Naive thymus-derived CD4-positive, alpha-beta T cell (primary cell): ENCODE results near the gene RAB1B. TPM values are rescaled to one million over a fixed set of nuclear protein-coding genes. Genes with fewer than 3 reads are reported as not detected.

Source experiments
- ATAC-seq: fragments of 150-1000 bp; cut with Tn5 transposase; 2 replicates; pipeline ENCODE4 v1.10.0; 2021; ENCODE audit warnings: mild to moderate bottlenecking, moderate library complexity
- CTCF ChIA-PET: fragments of 350-600 bp; sonication (Branson Sonifier 250); formaldehyde crosslinking; loops from one replicate; lab custom pipeline; 2021; ENCODE audit warnings: antibody characterized with exemption; lab: Charles Lee
- POLR2A ChIA-PET: fragments of 350-600 bp; sonication (Branson Sonifier 250); formaldehyde crosslinking; loops from one replicate; lab custom pipeline; 2021; ENCODE audit warnings: antibody characterized with exemption, inconsistent platforms; lab: Charles Lee
- DNase-seq, 9 donors: peaks; one replicate each; pipeline versions ENCODE4 v3.0.0 to v3.0.0-alpha.2; 2020 to 2022; ENCODE audit warnings: mixed read lengths in 1 of 9
- H3K27ac ChIP-seq: one replicate; pipeline ENCODE4 v1.7.0; 2013; ENCODE audit warnings: mild to moderate bottlenecking, low read depth, low read length, moderate library complexity
- H3K27me3 ChIP-seq, 2 donors: one replicate each; pipeline ENCODE4 v1.7.0; 2013; ENCODE audit warnings: low read length in 2 of 2, mild to moderate bottlenecking in 2 of 2, moderate library complexity in 2 of 2; ENCODE audit not compliant: control insufficient read depth in 2 of 2, insufficient read depth in 2 of 2
- H3K36me3 ChIP-seq, 3 experiments: 1 replicate in 2 of 3; 2 replicates in 1 of 3; pipeline ENCODE4 v1.7.0; 2013; ENCODE audit warnings: low read length in 3 of 3, mild to moderate bottlenecking in 3 of 3, moderate library complexity in 1 of 3; ENCODE audit not compliant: insufficient read depth in 3 of 3, control insufficient read depth in 2 of 3
- H3K4me1 ChIP-seq, 2 donors: one replicate each; pipeline ENCODE4 v1.7.0; 2013; ENCODE audit warnings: low read length in 2 of 2, mild to moderate bottlenecking in 2 of 2, moderate library complexity in 1 of 2; ENCODE audit not compliant: control insufficient read depth in 2 of 2, insufficient read depth in 2 of 2
- H3K4me3 ChIP-seq: 2 replicates; pipeline ENCODE4 v1.7.0; 2013; ENCODE audit warnings: mild to moderate bottlenecking, low read length
- H3K9me3 ChIP-seq, 3 experiments: 1 replicate in 2 of 3; 2 replicates in 1 of 3; pipeline ENCODE4 v1.7.0; 2013; ENCODE audit warnings: low read length in 3 of 3; ENCODE audit not compliant: control insufficient read depth in 2 of 3
- H3K27ac Mint-ChIP-seq, 9 donors: one replicate each; pipeline ENCODE4 v1.8.0; 2020 to 2022; ENCODE audit warnings: mixed read lengths in 9 of 9, mild to moderate bottlenecking in 8 of 9, moderate library complexity in 5 of 9, inconsistent platforms in 2 of 9
- H3K27me3 Mint-ChIP-seq, 5 donors: one replicate each; pipeline ENCODE4 v1.8.0; 2021 to 2022; ENCODE audit warnings: mixed read lengths in 5 of 5, mild to moderate bottlenecking in 1 of 5
- H3K36me3 Mint-ChIP-seq, 5 donors: one replicate each; pipeline ENCODE4 v1.8.0; 2020 to 2022; ENCODE audit warnings: mixed read lengths in 5 of 5, mild to moderate bottlenecking in 3 of 5, inconsistent platforms in 1 of 5
- H3K4me1 Mint-ChIP-seq, 7 donors: one replicate each; pipeline ENCODE4 v1.8.0; 2020 to 2022; ENCODE audit warnings: mixed read lengths in 7 of 7, mild to moderate bottlenecking in 3 of 7, inconsistent platforms in 1 of 7
- H3K4me3 Mint-ChIP-seq, 10 donors: one replicate each; pipeline ENCODE4 v1.8.0; 2020 to 2022; ENCODE audit warnings: mild to moderate bottlenecking in 10 of 10, mixed read lengths in 10 of 10, moderate library complexity in 6 of 10, inconsistent platforms in 2 of 10
- H3K9me3 Mint-ChIP-seq, 11 donors: one replicate each; pipeline ENCODE4 v1.8.0; 2020 to 2022; ENCODE audit warnings: mixed read lengths in 11 of 11, mild to moderate bottlenecking in 4 of 11, inconsistent platforms in 1 of 11, moderate library complexity in 1 of 11
- intact Hi-C, 2 donors: fragments of 100-400 bp; cut with micrococcal nuclease; formaldehyde crosslinking; loops; one replicate each; pipeline ENCODE4 v1.15.1; 2023
- polyA plus RNA-seq, 2 donors: library from polyadenylated mRNA; unstranded; fragments of 300-500 nt; fragmentation: Illumina TruSeq; gene quantifications; one replicate each; pipeline ENCODE4 v1.2.3, GENCODE V29; 2021
- total RNA-seq, 6 experiments: library from RNA in 5 of 6; stranded (reverse) in 5 of 6; gene quantifications; 1 replicate in 5 of 6; 2 replicates in 1 of 6; pipeline ENCODE4 v1.2.3 and lab custom pipeline; 2021 to 2026

The RAB1B gene
- total and polyA plus RNA-seq, 7 experiments from 2014 or later, result 11.3 to 151 (median 64.8) TPM

DNA sequence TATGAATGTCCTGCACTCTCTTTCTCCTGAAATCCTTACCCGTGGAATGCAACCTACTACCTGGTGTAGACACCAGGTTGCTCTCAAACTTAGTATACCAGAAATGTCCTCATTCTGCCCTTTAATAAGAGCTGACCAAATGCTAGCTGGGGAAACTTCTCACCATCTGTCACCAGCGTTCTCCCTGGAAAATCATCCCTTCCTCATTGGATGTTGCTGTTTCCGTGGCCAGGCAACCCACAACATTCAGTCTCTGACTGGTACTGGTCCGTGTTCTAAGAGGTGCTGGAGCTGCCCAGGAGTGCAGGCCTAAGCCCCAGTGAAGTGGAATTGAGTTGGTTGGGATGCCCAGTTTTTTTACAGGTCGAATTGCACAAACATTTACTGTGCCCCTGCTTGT, 40.7 kb upstream of the RAB1B start:
- DNase-seq (no peak), ATAC-seq (no peak)
- ChIA-PET CTCF (interaction anchor here (0.7 to 1.2 kb wide), 2 partner anchors 31 to 668 kb away, joined by 3 read pairs; no protein-coding TSS in a partner anchor), POLR2A (no interaction called here)
- no peaks in the 10 kb centered on the region for H3K27me3 Mint-ChIP-seq
- intact Hi-C loops, result no loop called here
- Histone ChIP-seq H3K4me3 (no peak overlapping the region), H3K27ac (no peak overlapping the region), H3K9me3 (no peaks in the 10 kb centered on the region), H3K27me3 (no peaks in the 10 kb centered on the region), H3K36me3 (peaks cover 16 to 85% (median 37%) of the 10 kb centered on the region in 3 experiments), H3K4me1 (peaks cover 0 to under 1% of the 10 kb centered on the region in 2 donors)
- peaks cover 0 to 7% (median 3%) of the 10 kb centered on the region in 7 donors for H3K4me1 Mint-ChIP-seq
- peaks cover 0 to 40% (median 18%) of the 10 kb centered on the region in 5 donors for H3K36me3 Mint-ChIP-seq
- H3K4me3 Mint-ChIP-seq, result no peak overlapping the region
- peak overlapping the region in 2 of 9 donors; percentile 11 to 26 for H3K27ac Mint-ChIP-seq
- H3K9me3 Mint-ChIP-seq, result peaks cover 0 to 1% (median 0%) of the 10 kb centered on the region in 11 donors

DNA sequence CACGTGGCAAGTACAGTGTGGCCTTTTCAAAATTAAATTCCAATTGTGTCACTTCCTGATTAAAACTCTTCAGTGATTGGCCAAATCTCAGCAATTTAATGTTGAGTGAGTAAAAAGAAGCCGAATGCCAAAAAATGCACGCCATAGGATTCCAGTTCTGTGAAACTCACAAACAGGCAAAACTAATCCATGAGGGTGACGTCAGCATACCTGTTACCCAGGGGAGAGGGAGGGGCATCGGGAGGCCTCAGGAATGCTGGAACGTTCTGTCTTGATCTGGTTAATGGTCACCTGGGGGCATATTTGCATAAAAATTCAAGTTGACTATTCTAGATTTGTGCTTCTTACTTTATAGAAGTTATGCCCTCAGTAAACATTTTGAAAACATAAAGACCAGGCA, 39.9 kb upstream of the RAB1B start:
- no peaks in the 10 kb centered on the region for H3K27me3 ChIP-seq
- ATAC-seq (no peak), DNase-seq (no peak)
- intact Hi-C loops, result no loop called here
- peaks cover 22 to 90% (median 43%) of the 10 kb centered on the region in 3 experiments for H3K36me3 ChIP-seq
- POLR2A ChIA-PET, result no interaction called here
- no peaks in the 10 kb centered on the region for H3K4me1 ChIP-seq
- Mint-ChIP-seq H3K4me3 (no peak overlapping the region), H3K27ac (peak overlapping the region in 2 of 9 donors; percentile 70 to 78), H3K4me1 (peaks cover 0 to 3% (median 0%) of the 10 kb centered on the region in 7 donors), H3K36me3 (peaks cover 0 to 48% (median 22%) of the 10 kb centered on the region in 5 donors), H3K9me3 (peaks cover 0 to 6% (median 0%) of the 10 kb centered on the region in 11 donors), H3K27me3 (no peaks in the 10 kb centered on the region)
- CTCF ChIA-PET, result interaction anchor here (1.2 kb wide), 1 partner anchor 30 kb away, joined by 3 read pairs; no protein-coding TSS in a partner anchor
- no peaks in the 10 kb centered on the region for H3K9me3 ChIP-seq
- H3K27ac ChIP-seq, result no peak overlapping the region
- no peak overlapping the region for H3K4me3 ChIP-seq

DNA sequence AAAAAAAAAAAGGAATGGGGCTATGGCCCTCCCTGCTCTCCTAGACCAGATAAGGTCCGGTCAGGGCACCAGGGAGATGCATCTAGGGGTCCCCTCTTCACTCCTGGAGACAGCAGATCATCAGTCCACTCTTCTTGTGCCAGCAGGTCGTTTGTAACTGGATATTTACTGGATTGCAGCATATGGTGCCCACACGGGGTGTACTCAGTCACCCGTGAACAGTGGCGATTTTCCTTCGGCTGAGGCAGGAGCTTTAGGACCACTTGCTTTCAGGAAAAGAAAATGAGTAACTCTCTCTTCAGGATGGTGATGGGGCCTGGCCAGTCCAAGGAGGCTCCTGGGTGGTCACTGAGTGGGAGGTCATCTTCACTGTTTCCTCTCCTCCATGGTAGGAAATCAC, 38.3 kb upstream of the RAB1B start:
- no peak for ATAC-seq

DNA sequence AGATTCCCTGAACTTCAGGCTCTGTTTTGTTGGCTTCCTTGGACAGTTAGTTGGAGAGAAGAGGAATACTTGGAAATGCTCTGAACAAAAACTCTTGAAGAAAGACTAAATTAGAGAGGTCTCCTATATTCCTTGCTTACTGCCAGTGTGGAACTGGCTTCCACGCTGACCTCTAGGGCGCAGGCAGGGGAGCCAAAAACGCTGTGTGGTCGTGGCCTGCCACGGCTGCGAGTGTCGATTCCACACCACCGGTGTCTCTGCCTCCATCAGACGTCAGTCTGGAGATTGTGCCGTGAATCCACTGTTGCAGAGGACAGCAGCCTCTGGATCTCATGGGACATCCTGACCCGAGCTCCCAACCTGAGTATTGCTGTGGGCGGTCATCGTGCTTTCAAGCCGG, 37.5 kb upstream of the RAB1B start:
- Histone ChIP-seq H3K36me3 (peaks cover 22 to 94% (median 58%) of the 10 kb centered on the region in 3 experiments), H3K27ac (no peak overlapping the region), H3K9me3 (no peaks in the 10 kb centered on the region), H3K4me1 (no peaks in the 10 kb centered on the region), H3K27me3 (no peaks in the 10 kb centered on the region), H3K4me3 (no peak overlapping the region)
- POLR2A ChIA-PET, result interaction anchor here (1.0 kb wide), 1 partner anchor 58 kb away, joined by 3 read pairs; the partner anchor contains the start of gene YIF1A
- no peaks in the 10 kb centered on the region for H3K27me3 Mint-ChIP-seq
- peaks cover 8 to 64% (median 30%) of the 10 kb centered on the region in 5 donors for H3K36me3 Mint-ChIP-seq
- H3K9me3 Mint-ChIP-seq, result peaks cover 0 to 7% (median 0%) of the 10 kb centered on the region in 11 donors
- peaks cover 0 to 5% (median 0%) of the 10 kb centered on the region in 7 donors for H3K4me1 Mint-ChIP-seq
- CTCF ChIA-PET, result interaction anchor here (1.5 kb wide), 1 partner anchor 8 kb away, joined by 5 read pairs; no protein-coding TSS in a partner anchor
- ATAC-seq, result no peak
- H3K4me3 Mint-ChIP-seq, result no peak overlapping the region
- no peak overlapping the region for H3K27ac Mint-ChIP-seq
- DNase-seq, result no peak
- intact Hi-C loops, result no loop called here

More for the DNA sequence above, 38.3 kb upstream of the RAB1B start:
- Mint-ChIP-seq H3K36me3 (peaks cover under 1 to 57% (median 26%) of the 10 kb centered on the region in 5 donors), H3K9me3 (peaks cover 0 to 7% (median 0%) of the 10 kb centered on the region in 11 donors), H3K4me3 (no peak overlapping the region), H3K27ac (peak overlapping the region in 2 of 9 donors; percentile 62 to 75), H3K4me1 (peaks cover 0 to 3% (median 0%) of the 10 kb centered on the region in 7 donors), H3K27me3 (no peaks in the 10 kb centered on the region)
- Histone ChIP-seq H3K4me3 (no peak overlapping the region), H3K4me1 (no peaks in the 10 kb centered on the region), H3K27me3 (no peaks in the 10 kb centered on the region), H3K27ac (no peak overlapping the region), H3K36me3 (peaks cover 22 to 91% (median 52%) of the 10 kb centered on the region in 3 experiments), H3K9me3 (no peaks in the 10 kb centered on the region)
- intact Hi-C loops, result no loop called here
- DNase-seq, result no peak
- ChIA-PET POLR2A (interaction anchor here (1.0 kb wide), 1 partner anchor 9 kb away, joined by 3 read pairs; no protein-coding TSS in a partner anchor), CTCF (interaction anchor here (1.5 kb wide), 1 partner anchor 8 kb away, joined by 5 read pairs; no protein-coding TSS in a partner anchor)

DNA sequence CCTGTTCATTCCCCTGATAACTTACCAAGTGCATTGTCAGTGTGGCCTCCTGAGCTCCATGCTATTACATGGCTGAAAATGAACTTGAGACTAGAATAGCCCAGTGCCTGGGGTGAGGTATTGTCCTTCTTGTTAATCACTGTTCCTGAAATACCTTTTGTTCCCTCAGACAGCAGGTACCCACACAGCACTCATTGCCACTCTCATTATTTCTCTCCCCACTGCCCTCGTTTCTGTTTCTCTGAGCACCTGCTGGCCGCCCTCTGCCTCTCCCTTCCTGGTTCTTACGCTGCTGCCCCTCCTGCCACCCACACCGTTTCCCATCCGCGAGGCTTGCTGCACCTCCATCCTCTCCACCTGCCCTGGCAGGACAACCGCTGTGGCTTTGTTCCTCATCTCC, 36.9 kb upstream of the RAB1B start:
- H3K27me3 ChIP-seq, result no peaks in the 10 kb centered on the region
- Mint-ChIP-seq H3K4me1 (peaks cover 0 to 5% (median 0%) of the 10 kb centered on the region in 7 donors), H3K9me3 (peaks cover 0 to 7% (median 0%) of the 10 kb centered on the region in 11 donors), H3K27me3 (no peaks in the 10 kb centered on the region), H3K27ac (peak overlapping the region in 5 of 9 donors; percentile 16 to 80 (median 59)), H3K36me3 (peaks cover 8 to 64% (median 30%) of the 10 kb centered on the region in 5 donors), H3K4me3 (no peak overlapping the region)
- intact Hi-C loops, result no loop called here
- DNase-seq (no peak), ATAC-seq (no peak)
- POLR2A ChIA-PET, result interaction anchor here (1.0 kb wide), 1 partner anchor 58 kb away, joined by 3 read pairs; the partner anchor contains the start of gene YIF1A
- no peak overlapping the region for H3K4me3 ChIP-seq
- H3K9me3 ChIP-seq, result no peaks in the 10 kb centered on the region
- CTCF ChIA-PET, result interaction anchor here (1.5 kb wide), 1 partner anchor 9 kb away, joined by 5 read pairs; no protein-coding TSS in a partner anchor
- no peaks in the 10 kb centered on the region for H3K4me1 ChIP-seq
- H3K27ac ChIP-seq, result no peak overlapping the region
- peaks cover 22 to 94% (median 58%) of the 10 kb centered on the region in 3 experiments for H3K36me3 ChIP-seq

DNA sequence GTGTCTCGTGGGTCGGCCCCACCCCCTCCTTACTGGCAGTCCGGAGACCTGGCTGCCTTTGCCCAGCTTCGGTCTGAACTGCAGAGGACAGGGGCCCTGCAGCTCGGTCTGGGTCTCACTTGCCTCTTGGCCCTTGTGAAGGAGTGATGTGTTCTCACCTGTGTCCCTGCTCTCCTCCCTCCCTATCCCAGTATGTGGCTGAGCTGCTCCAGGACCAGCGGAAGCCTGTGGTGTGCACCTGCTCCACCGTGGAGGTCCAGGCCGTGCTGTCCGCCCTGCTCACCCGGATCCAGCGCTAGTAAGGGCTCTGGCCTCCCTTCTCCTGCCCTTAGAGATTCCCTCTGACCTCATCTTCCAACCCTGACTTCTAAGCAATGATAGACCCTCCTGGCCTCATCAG, 35.7 kb upstream of the RAB1B start:
- H3K36me3 Mint-ChIP-seq, result peaks cover 8 to 62% (median 30%) of the 10 kb centered on the region in 5 donors
- peaks cover 0 to 5% (median 0%) of the 10 kb centered on the region in 7 donors for H3K4me1 Mint-ChIP-seq
- peaks cover 0 to 7% (median 0%) of the 10 kb centered on the region in 11 donors for H3K9me3 Mint-ChIP-seq
- Histone ChIP-seq H3K4me1 (no peaks in the 10 kb centered on the region), H3K4me3 (no peak overlapping the region), H3K27ac (no peak overlapping the region), H3K27me3 (no peaks in the 10 kb centered on the region), H3K36me3 (peaks cover 22 to 91% (median 52%) of the 10 kb centered on the region in 3 experiments), H3K9me3 (no peaks in the 10 kb centered on the region)
- H3K27ac Mint-ChIP-seq, result peak overlapping the region in 3 of 9 donors; percentile 32 to 55 (median 41)
- DNase-seq (no peak), ATAC-seq (no peak)
- CTCF ChIA-PET, result no interaction called here
- no peak overlapping the region for H3K4me3 Mint-ChIP-seq
- intact Hi-C loops, result no loop called here
- POLR2A ChIA-PET, result interaction anchor here (0.9 kb wide), 1 partner anchor 18 kb away, joined by 3 read pairs; no protein-coding TSS in a partner anchor
- H3K27me3 Mint-ChIP-seq, result no peaks in the 10 kb centered on the region
